SU-DHL-6 (cell line): ENCODE measurements around the gene FAM3C.

ENCODE experiments used
- H2AFZ ChIP-seq: fragments of 200-600 bp; sonication (generic); 2 replicates; pipeline ENCODE4 v1.6.1; 2014; ENCODE audit warnings: low read depth, mild to moderate bottlenecking, moderate library complexity, mixed read lengths, antibody characterized with exemption, low read length; ENCODE audit not compliant: severe bottlenecking
- H3F3A ChIP-seq: fragments of 200-600 bp; shearing (Covaris generic); 2 replicates; pipeline ENCODE4 v1.6.0; 2016; ENCODE audit warnings: antibody characterized with exemption, mild to moderate bottlenecking; ENCODE audit not compliant: insufficient read depth
- H3K27ac ChIP-seq: fragments of 200-600 bp; sonication (generic); 2 replicates; pipeline ENCODE4 v1.5.1; 2016; ENCODE audit warnings: low read depth, mild to moderate bottlenecking, low read length, moderate library complexity, mixed read lengths
- H3K27me3 ChIP-seq: fragments of 200-600 bp; sonication (generic), shearing (Covaris generic); 2 replicates; pipeline ENCODE4 v1.6.0; 2014; ENCODE audit warnings: mild to moderate bottlenecking, low read length
- H3K36me3 ChIP-seq: fragments of 200-600 bp; sonication (generic); 2 replicates; pipeline ENCODE4 v1.6.1; 2014; ENCODE audit warnings: mild to moderate bottlenecking, low read length, mixed read lengths
- H3K4me2 ChIP-seq: fragments of 300-600, 200-600 bp; shearing (Covaris generic), sonication (generic); 2 replicates; pipeline ENCODE4 v1.6.0; 2014; ENCODE audit warnings: low read length, low read depth, mild to moderate bottlenecking; ENCODE audit not compliant: poor library complexity, severe bottlenecking
- H3K4me3 ChIP-seq: fragments of 200-600 bp; sonication (generic); 2 replicates; pipeline ENCODE4 v1.5.1; 2014; ENCODE audit warnings: antibody characterized with exemption, low read length, mild to moderate bottlenecking, mixed read lengths; ENCODE audit not compliant: insufficient read depth, poor library complexity, severe bottlenecking
- H3K79me2 ChIP-seq: fragments of 200-600 bp; sonication (generic); 2 replicates; pipeline ENCODE4 v1.6.1; 2014; ENCODE audit warnings: mild to moderate bottlenecking, low read length, moderate library complexity; ENCODE audit not compliant: insufficient read depth
- H3K9ac ChIP-seq: fragments of 200-600 bp; sonication (generic); 2 replicates; pipeline ENCODE4 v1.7.0; 2014; ENCODE audit warnings: mild to moderate bottlenecking, low read length
- H3K9me2 ChIP-seq: fragments of 200-600 bp; sonication (generic); replicated peaks from 2 replicates; pipeline ENCODE4 v1.6.1; 2014; ENCODE audit warnings: low read length; ENCODE audit not compliant: insufficient read depth
- H3K9me3 ChIP-seq: fragments of 200-600 bp; sonication (generic); 2 replicates; pipeline ENCODE4 v1.6.1; 2014; ENCODE audit warnings: low read length, mixed read lengths; ENCODE audit not compliant: insufficient read depth
- H4K20me1 ChIP-seq: fragments of 200-600 bp; sonication (generic); 2 replicates; pipeline ENCODE4 v1.6.1; 2014; ENCODE audit warnings: low read depth, mild to moderate bottlenecking, antibody characterized with exemption, low read length, moderate library complexity, mixed read lengths
- CTCF ChIP-seq: fragments of 200-600 bp; sonication (generic); IDR thresholded peaks from one replicate; pipeline ENCODE4 v1.5.1; 2017; ENCODE audit warnings: antibody characterized with exemption, mild to moderate bottlenecking, low read length, moderate library complexity; ENCODE audit not compliant: insufficient read depth, poor library complexity, severe bottlenecking
- EZH2phosphoT487 ChIP-seq: fragments of 200-600 bp; sonication (generic), shearing (Covaris generic); conservative IDR thresholded peaks from 2 replicates; pipeline ENCODE4 v1.6.1; 2018; ENCODE audit warnings: mild to moderate bottlenecking, antibody characterized with exemption, low read length, moderate library complexity, mixed read lengths

Gene FAM3C

GRCh38 chr7:121401896-121402295 lies 5.8 kb upstream of the FAM3C start:
- H3F3A ChIP-seq, result peaks cover 6% of the 10 kb centered on the region; the same call in 1 of the 2 replicates
- TF ChIP-seq CTCF (no peak), EZH2phosphoT487 (no peak)
- no peak overlapping the region for H3K4me2 ChIP-seq
- no peaks in the 10 kb centered on the region for H3K9me3 ChIP-seq
- no peak overlapping the region for H2AFZ ChIP-seq
- H3K9ac ChIP-seq, result no peak overlapping the region
- no peaks in the 10 kb centered on the region for H3K9me2 ChIP-seq
- H3K27ac ChIP-seq, result no peak overlapping the region
- no peaks in the 10 kb centered on the region for H3K79me2 ChIP-seq
- no peaks in the 10 kb centered on the region for H4K20me1 ChIP-seq
- no peak overlapping the region for H3K4me3 ChIP-seq
- H3K36me3 ChIP-seq, result no peaks in the 10 kb centered on the region
- no peaks in the 10 kb centered on the region for H3K27me3 ChIP-seq

- peaks cover 11% of the 10 kb centered on the region; the same call in 1 of the 2 replicates for H3K36me3 ChIP-seq
- H2AFZ ChIP-seq, result no peak overlapping the region
- H3K9me3 ChIP-seq, result no peaks in the 10 kb centered on the region
- no peak overlapping the region for H3K4me3 ChIP-seq
- H3K4me2 ChIP-seq, result no peak overlapping the region
- no peak overlapping the region for H3K27ac ChIP-seq
- peaks cover 24% of the 10 kb centered on the region for H3K79me2 ChIP-seq
- no peaks in the 10 kb centered on the region for H3K27me3 ChIP-seq
- H3K9ac ChIP-seq, result no peak overlapping the region
- H4K20me1 ChIP-seq, result peaks cover 5% of the 10 kb centered on the region; the same call in 1 of the 2 replicates
- H3F3A ChIP-seq, result peaks cover 6% of the 10 kb centered on the region; the same call in 1 of the 2 replicates
- TF ChIP-seq EZH2phosphoT487 (no peak), CTCF (no peak)
- no peaks in the 10 kb centered on the region for H3K9me2 ChIP-seq
These were observed 2.1 kb upstream of the FAM3C start for GRCh38 chr7:121398246-121398645.

GRCh38 chr7:121397822-121398221 lies 1.7 kb upstream of the FAM3C start:
- Histone ChIP-seq H3K9me3 (no peaks in the 10 kb centered on the region), H3K9ac (no peak overlapping the region), H2AFZ (peak overlapping the region; percentile 78), H3K9me2 (no peaks in the 10 kb centered on the region), H3K4me2 (no peak overlapping the region), H3K36me3 (peaks cover 15% of the 10 kb centered on the region), H3F3A (peaks cover 6% of the 10 kb centered on the region; the same call in 1 of the 2 replicates), H4K20me1 (peaks cover 6% of the 10 kb centered on the region; the same call in 1 of the 2 replicates), H3K4me3 (no peak overlapping the region), H3K27ac (no peak overlapping the region), H3K27me3 (no peaks in the 10 kb centered on the region), H3K79me2 (peaks cover 28% of the 10 kb centered on the region)
- TF ChIP-seq EZH2phosphoT487 (no peak), CTCF (no peak)
